Lower leg skin (tissue), 3 donors: Measurements from ENCODE around the gene CCDC177.

Experiments
- CTCF ChIP-seq, 3 donors: fragments of 450-650 bp; IDR thresholded peaks; one replicate each; pipeline ENCODE4 v1.5.1; 2016; ENCODE audit warnings: antibody characterized with exemption in 3 of 3, mild to moderate bottlenecking in 3 of 3, moderate library complexity in 2 of 3
- POLR2A ChIP-seq, 2 donors: fragments of 450-650 bp; IDR thresholded peaks; one replicate each; pipeline ENCODE4 v1.6.1; 2016 to 2017; ENCODE audit warnings: antibody characterized with exemption in 2 of 2, mild to moderate bottlenecking in 1 of 2, moderate library complexity in 1 of 2

GRCh38 chr14:69542311-69542710 is 32.4 kb downstream of the CCDC177 start:
- no peak for TF ChIP-seq CTCF (IDR thresholded peaks at IDR 0.05)
- TF ChIP-seq POLR2A (IDR thresholded peaks at IDR 0.05) = no peak
